GM23248 (cell line): ENCODE results near the gene PLCB1.

ENCODE experiments used
- EZH2 ChIP-seq: fragments of 200-600 bp; sonication (generic); IDR thresholded peaks from 2 replicates; pipeline ENCODE4 v1.6.1; 2018; ENCODE audit warnings: antibody characterized with exemption, mild to moderate bottlenecking; ENCODE audit not compliant: insufficient read depth, poor library complexity, severe bottlenecking
- EZH2phosphoT487 ChIP-seq: fragments of 200-600 bp; sonication (generic); IDR thresholded peaks from 2 replicates; pipeline ENCODE4 v1.6.1; 2018; ENCODE audit warnings: antibody characterized with exemption, moderate library complexity, mild to moderate bottlenecking, low read depth; ENCODE audit not compliant: insufficient read depth

DNA sequence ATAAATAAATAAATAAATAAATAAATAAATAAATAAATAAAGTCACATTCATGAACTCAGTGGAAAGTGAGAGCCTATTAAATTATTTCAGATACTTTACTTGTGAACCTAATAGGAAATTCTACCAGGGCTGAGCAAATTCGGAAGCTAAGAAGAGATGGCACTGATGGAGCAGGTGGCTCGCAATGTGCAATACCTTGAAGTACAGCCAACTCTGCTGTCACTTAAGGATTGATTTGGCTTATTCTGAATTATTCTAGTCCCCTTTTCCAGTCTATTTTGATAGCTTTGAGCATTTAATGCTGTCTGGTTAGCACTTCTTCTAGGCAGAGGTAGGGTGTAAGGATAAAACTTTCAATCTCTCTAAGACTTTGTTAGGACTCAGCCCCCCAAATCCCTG, 541.0 kb downstream of the PLCB1 start:
- TF ChIP-seq EZH2 = no peak
- TF ChIP-seq EZH2phosphoT487 = no peak
